WTC11 (cell line): ENCODE data around the gene GPR3.

Experiments used
- TF ChIP-seq, protein P1 (sequence below): fragments of 200-600 bp; IDR thresholded peaks from 2 replicates; pipeline ENCODE4 v1.8.0; 2022; ENCODE audit warnings: antibody characterized with exemption
- TF ChIP-seq, protein P2 (sequence below): sonication (generic); formaldehyde crosslinking; IDR thresholded peaks from 2 replicates; pipeline ENCODE4 v1.8.0; 2022; ENCODE audit warnings: mild to moderate bottlenecking, missing genetic modification reagents

DNA sequence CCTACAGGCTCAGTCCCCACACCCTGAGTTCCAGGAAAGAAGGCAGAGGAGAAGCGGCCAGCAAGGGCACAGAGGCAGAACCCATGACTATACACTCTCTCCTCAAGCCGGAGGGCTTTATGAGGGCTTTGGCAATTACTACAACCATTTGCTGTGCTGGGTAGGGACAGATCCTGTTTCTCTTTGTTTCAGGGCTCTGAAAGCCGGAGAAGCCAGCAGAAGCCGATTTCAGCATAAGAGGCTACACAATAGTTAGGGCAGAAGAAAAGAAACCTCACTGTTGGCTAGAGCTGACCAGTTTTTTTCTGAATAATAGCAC lies 13.9 kb downstream of the GPR3 start:
- TF ChIP-seq, protein P1, sequence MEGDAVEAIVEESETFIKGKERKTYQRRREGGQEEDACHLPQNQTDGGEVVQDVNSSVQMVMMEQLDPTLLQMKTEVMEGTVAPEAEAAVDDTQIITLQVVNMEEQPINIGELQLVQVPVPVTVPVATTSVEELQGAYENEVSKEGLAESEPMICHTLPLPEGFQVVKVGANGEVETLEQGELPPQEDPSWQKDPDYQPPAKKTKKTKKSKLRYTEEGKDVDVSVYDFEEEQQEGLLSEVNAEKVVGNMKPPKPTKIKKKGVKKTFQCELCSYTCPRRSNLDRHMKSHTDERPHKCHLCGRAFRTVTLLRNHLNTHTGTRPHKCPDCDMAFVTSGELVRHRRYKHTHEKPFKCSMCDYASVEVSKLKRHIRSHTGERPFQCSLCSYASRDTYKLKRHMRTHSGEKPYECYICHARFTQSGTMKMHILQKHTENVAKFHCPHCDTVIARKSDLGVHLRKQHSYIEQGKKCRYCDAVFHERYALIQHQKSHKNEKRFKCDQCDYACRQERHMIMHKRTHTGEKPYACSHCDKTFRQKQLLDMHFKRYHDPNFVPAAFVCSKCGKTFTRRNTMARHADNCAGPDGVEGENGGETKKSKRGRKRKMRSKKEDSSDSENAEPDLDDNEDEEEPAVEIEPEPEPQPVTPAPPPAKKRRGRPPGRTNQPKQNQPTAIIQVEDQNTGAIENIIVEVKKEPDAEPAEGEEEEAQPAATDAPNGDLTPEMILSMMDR, result no peak
- TF ChIP-seq, protein P2, sequence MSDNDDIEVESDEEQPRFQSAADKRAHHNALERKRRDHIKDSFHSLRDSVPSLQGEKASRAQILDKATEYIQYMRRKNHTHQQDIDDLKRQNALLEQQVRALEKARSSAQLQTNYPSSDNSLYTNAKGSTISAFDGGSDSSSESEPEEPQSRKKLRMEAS (CRISPR knock-in tag), result no peak
